ENCODE results near the gene CEP57L1. TPM values are rescaled to one million over a fixed set of nuclear protein-coding genes. Genes with fewer than 3 reads are reported as not detected.

The CEP57L1 gene
- total and polyA plus RNA-seq, 9 of the 15 experiments (the other 6 are each of a cell fraction or from before 2014, with no cell fraction given) = 39.4 to 88.6 (median 61.8) TPM

GRCh38 chr6:109094416-109095035, 781 bp upstream of the CEP57L1 start, which contains the start of gene SESN1 (continued):
- TF ChIP-seq POLR2H (tag; IDR thresholded peaks at IDR 0.05; ENCODE audit: low read depth) (peak; percentile 75; the same call in 1 of the 2 replicates), JUND (IDR thresholded peaks at IDR 0.05; ENCODE audit: borderline replicate concordance, low read depth, low read length) (0 out of 2 replicates have a peak, but pooled peaks have one; percentile 10), JUND (tag; IDR thresholded peaks at IDR 0.05; ENCODE audit: borderline replicate concordance, low read depth, low read length) (no peak), AFF4 (CRISPR knock-in tag; IDR thresholded peaks at IDR 0.05) (peak; percentile 89), ZSCAN32 (CRISPR knock-in tag; IDR thresholded peaks at IDR 0.05) (peak; percentile 54; the same call in 1 of the 2 replicates), ATF4 (CRISPR knock-in tag; IDR thresholded peaks at IDR 0.05) (peak; percentile 66; the same call in 1 of the 2 replicates), ZNF316 (IDR thresholded peaks at IDR 0.05) (peak; percentile 39; the same call in 1 of the 2 replicates), CXXC5 (CRISPR knock-in tag; IDR thresholded peaks at IDR 0.05) (peak; percentile 73), HDAC1 (IDR thresholded peaks at IDR 0.05) (peak in 1 of 2 experiments; percentile 65; a peak in 2 of 4 replicates), E2F4 (CRISPR knock-in tag; IDR thresholded peaks at IDR 0.05; ENCODE audit: low read depth) (0 out of 2 replicates have a peak, but pooled peaks have one; percentile 20), ZNF263 (CRISPR knock-in tag; IDR thresholded peaks at IDR 0.05; ENCODE audit: borderline replicate concordance) (no peak), MYBL2 (IDR thresholded peaks at IDR 0.05; ENCODE audit: low read depth) (no peak), MYBL2 (CRISPR knock-in tag; IDR thresholded peaks at IDR 0.05; ENCODE audit: borderline replicate concordance) (no peak), SAP30 (IDR thresholded peaks at IDR 0.05; ENCODE audit: borderline replicate concordance, insufficient read depth, low read depth, low read length, poor library complexity, severe bottlenecking) (peak; percentile 90), VEZF1 (CRISPR knock-in tag; IDR thresholded peaks at IDR 0.05) (peak; percentile 80), MAFK (IDR thresholded peaks at IDR 0.05; ENCODE audit: low read length) (no peak), ETS1 (conservative IDR thresholded peaks at IDR 0.05; ENCODE audit: control insufficient read depth, low read depth, low read length) (peak; percentile 32; the same call in 1 of the 2 replicates)
